GM19239 (cell line): ENCODE measurements around the gene HDAC10.
"Not testable (repeated sequence)": the region's sequence is repeated elsewhere in the genome, so short reads cannot be mapped to it uniquely, and the experiment has no call there.

Experiments used
- DNase-seq: peaks from one replicate; pipeline ENCODE4 v3.0.0; 2011; ENCODE audit warnings: low spot score; ENCODE audit not compliant: insufficient read length
- FAIRE-seq: peaks from 2 replicates; lab custom pipeline; 2011; peaks lifted over from hg19 to GRCh38; lab: Jason Lieb, UNC

Gene HDAC10

GRCh38 chr22:50285568-50286229, 34.6 kb upstream of the HDAC10 start:
- DNase-seq (no peak), FAIRE-seq (no peak)

GRCh38 chr22:50284479-50284878, 33.4 kb upstream of the HDAC10 start:
- FAIRE-seq (no peak), DNase-seq (no peak)

DNA sequence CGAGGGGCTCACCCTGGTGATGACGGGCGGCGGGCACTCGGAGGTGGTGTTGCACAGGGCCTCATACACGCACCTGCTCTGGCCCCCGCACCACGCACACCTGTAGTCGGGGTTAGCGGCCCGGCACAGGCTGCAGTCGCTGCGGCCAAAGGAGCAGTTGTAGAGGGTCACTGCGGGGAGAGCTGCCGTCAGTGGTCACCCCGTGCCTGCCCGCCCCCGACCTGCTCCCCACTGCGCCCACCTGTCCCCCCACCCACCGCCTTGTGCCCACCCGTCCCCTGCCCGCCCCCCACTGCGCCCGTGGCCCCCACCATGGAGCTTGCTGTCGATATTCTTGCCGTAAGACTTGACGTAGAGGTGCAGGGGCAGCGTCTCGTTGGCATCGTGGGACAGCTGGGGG, 32.8 kb upstream of the HDAC10 start:
- FAIRE-seq (no peak), DNase-seq (no peak)

DNA sequence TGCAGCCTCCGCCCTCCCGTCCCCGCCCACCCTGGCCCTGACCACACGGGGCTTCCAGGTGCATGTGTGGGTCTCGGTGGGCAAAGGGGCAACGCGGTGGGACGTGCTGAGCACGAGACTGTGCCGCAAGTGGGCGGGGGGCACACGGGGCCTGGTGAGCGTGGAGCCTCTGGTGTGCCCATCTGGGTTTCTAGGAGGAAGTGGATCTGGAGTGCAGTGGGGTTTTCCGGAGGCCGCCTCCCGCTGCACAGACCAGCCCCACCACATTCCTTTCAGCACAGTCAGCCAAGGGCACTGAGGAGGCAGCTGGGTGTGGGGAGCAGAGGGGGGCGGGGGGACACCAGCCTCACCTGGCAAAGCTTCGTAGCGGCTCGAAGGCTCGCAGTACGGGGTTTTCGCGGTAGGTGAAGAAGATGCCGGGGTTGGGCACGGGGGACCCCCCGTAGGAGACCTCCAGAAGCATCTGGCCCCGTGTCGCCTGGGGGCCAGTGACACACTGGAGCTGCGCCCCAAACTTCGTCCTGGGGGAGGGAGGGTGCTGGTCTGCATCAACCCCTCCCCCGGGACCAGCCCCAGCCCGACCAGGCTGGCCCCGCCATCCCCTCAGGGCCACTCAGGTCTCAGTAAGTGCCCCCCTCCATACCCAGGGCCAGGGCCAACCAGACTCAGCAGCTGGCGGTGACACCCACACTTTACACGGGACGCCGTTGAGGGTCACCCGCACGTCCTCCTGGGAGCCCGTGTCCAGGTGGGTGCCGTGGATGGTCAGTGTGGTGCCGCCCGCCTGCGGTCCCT, 31.5 kb upstream of the HDAC10 start:
- no peak for DNase-seq

DNA sequence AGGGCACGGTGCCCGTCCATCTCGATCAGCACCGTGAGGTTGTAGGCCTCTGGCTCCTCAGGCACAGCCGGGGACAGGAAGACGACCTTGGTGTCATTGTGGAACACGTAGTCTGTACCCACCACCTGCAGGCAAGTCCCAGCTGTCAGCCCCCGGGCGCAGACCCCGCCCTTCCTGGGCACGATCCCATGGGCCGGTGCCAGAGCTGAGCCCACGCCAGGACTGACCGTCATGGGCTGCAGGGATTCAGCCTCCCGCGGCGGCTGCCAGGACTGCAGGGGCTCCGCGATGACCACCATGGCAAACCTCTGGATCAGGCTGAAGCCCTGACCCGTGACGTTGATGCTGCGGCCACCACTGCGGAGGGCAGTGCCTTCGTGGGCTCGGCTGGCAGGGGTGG, 30.9 kb upstream of the HDAC10 start:
- no peak for FAIRE-seq
- no peak for DNase-seq

More for the DNA sequence above, 31.5 kb upstream of the HDAC10 start:
- no peak for FAIRE-seq

GRCh38 chr22:50281384-50281760, 30.3 kb upstream of the HDAC10 start:
- FAIRE-seq (no peak), DNase-seq (no peak)

GRCh38 chr22:50280708-50281383, 29.8 kb upstream of the HDAC10 start:
- DNase-seq (no peak), FAIRE-seq (no peak)

DNA sequence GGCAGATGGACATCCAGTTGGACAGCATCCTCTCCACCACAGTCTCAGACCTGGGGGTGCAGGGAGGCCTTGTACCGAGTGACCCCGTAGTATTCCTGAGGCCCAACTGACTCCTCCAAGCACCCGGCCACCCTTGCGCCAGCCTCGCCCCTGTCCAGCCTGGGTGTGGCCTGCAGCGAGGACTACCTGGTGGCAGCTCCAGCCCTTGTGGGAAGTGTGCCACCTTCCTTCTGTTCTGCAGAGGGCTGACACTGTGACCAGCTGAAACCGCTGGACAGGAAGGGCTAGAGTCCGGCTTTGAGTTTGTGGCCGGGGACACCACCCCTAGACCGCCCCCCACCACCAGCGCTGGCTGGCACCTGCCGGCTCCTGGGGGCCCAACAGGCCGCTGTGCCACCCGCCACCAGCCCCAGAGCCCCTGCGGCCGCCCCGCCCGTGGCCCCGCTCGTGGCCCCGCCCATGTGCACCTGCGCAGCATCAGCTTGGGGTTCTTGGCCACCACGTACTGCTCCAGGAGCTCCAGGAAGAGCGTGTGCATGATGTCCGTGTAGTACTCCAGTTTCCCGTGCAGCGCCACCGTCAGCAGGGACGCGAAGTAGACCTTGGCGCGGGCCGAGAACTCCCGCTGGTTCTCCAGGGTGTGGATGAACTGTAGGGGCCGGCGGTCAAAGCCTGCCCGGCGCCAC, 29.1 kb upstream of the HDAC10 start:
- DNase-seq, result no peak
- no peak for FAIRE-seq

DNA sequence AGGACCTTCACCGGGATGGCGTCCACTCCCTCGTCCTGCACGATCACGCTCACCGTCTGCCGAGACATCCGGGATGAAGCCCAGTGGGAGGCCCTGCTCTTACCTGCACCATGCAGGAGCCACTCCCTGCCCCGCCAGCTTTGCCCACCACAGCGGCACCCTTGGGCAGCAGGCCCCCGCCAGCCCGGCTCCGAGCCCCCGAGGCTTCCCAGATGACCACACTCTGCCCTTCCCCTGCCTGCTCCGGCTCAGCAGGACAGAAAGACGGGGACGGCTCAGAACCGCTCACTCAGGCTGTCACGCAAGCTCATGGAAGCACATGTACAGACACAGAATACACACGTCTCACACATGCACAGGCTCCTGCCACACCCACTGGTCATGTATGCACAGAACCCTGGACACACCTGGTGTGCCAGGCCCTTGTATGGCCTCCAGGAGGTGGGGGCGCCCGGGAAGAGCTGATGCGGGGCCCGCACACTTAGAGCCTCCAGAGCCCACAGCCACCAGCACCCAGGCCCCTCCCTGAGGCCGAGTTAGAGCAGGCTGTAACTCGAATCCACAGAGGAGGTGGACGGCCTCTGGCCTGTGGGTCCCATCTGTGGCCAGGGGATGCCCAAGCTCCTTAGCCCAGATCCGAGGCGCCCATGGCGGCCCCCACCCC, 28.0 kb upstream of the HDAC10 start:
- no peak for DNase-seq
- FAIRE-seq, result no peak

GRCh38 chr22:50278461-50278860, 27.4 kb upstream of the HDAC10 start:
- DNase-seq (no peak), FAIRE-seq (no peak)

DNA sequence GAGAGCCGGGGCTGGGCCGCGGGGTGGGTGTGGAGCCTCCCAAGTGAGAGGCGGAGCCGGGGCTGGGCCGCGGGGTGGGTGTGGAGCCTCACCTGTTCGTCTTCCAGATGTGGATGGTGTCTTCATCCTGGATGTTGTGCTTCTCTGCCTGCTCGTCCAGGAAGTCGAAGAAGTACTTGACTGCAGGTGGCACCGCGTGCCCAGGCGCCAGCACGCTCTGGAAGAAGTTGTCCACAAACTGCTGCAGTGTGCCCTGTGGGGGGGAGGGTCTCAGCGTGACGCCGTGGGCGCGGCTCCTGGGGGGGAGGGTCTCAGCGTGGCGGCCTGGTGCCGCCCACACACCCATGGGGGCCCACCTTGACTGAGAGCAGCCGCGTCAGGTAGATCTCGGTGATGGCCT, 26.7 kb upstream of the HDAC10 start:
- FAIRE-seq, result no peak

DNA sequence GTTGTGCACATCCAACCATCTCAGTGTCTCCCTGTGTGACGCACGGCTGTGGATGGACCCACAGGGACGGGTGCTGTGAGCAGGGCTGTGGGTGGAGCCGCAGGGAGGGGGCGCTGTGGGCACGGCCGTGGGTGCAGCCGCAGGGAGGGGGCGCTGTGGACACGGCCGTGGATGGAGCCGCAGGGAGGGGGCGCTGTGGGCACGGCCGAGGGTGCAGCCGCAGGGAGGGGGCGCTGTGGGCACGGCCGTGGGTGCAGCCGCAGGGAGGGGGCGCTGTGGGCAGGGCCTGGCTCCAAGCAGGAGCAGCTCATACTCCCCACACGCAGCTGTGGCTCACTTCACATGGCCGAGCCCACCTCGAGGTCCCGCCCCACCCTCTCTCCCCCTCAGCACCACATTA, 25.1 kb upstream of the HDAC10 start:
- DNase-seq (peak; percentile 97), FAIRE-seq (peak; percentile 92)

More for the DNA sequence above, 26.7 kb upstream of the HDAC10 start:
- DNase-seq, result no peak

GRCh38 chr22:50275181-50276055, 24.4 kb upstream of the HDAC10 start:
- DNase-seq, result no peak
- no peak for FAIRE-seq

DNA sequence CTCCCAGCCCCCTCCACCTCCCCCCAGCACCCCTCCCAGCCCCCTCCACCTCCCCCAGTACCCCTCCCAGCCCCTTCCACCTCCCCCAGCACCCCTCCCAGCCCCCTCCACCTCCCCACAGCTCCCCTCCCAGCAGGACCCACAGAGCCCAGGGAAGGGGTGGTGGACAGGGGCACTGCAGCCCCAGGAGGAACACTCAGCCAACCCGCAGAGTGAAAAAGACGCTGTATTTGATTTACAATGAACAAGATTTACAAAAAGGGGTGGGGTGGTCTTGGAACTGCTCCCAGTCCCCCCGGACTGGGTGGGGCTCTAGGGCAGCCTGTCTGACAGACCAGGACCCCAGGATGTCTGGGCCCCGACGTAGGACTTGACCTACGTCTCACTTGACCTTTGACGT, 23.7 kb upstream of the HDAC10 start:
- no peak for DNase-seq
- FAIRE-seq, result no peak

GRCh38 chr22:50274311-50274710, 23.2 kb upstream of the HDAC10 start:
- FAIRE-seq (peak; percentile 61), DNase-seq (no peak)

GRCh38 chr22:50273781-50274180, 22.7 kb upstream of the HDAC10 start:
- DNase-seq, FAIRE-seq: not testable (repeated sequence)

GRCh38 chr22:50273352-50273751, 22.3 kb upstream of the HDAC10 start:
- FAIRE-seq, DNase-seq: not testable (repeated sequence)

DNA sequence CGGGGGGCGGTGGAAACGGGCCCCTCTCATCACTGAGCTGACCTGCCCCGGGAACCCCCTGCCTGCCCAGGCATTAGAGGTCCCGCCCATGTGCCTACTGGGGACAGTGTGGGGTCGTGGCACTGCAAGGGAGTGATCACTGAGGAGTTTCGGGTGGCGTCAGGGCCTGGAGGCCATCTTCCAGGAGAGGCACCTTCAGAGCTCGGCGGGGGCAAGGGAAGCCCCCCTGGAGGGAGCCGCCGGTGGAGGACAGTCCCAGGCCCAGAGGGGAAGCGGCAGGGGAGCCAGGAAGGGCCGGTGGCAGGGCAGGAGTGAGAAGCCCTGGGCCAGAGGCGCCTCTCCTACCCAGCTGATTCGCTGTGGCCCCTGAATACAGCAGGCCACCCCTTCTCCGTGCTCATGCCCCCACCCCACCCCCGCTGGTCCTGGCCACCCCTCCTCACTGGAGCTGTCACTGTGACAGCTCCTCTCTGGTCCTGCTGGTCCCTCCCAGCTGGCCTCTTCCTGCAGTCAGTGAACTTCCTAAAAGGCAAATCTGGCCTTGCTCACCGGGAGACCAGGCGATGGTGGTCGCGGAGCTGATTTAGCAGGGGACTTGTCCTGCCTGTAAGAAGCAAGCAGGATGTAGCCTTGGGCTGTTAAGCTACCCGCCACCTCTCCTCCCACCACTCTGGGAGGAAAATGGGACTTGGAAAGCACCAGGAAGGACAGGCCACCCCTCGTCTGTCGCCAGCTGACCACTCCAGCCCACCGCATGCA, 21.2 kb upstream of the HDAC10 start:
- DNase-seq, result no peak

More for the DNA sequence above, 21.2 kb upstream of the HDAC10 start:
- FAIRE-seq, result no peak
